Measurements from ENCODE around the gene NUDCD2.
"Not testable (repeated sequence)": the region's sequence is repeated elsewhere in the genome, so short reads cannot be mapped to it uniquely, and the experiment has no call there.

NUDCD2 gene

DNA sequence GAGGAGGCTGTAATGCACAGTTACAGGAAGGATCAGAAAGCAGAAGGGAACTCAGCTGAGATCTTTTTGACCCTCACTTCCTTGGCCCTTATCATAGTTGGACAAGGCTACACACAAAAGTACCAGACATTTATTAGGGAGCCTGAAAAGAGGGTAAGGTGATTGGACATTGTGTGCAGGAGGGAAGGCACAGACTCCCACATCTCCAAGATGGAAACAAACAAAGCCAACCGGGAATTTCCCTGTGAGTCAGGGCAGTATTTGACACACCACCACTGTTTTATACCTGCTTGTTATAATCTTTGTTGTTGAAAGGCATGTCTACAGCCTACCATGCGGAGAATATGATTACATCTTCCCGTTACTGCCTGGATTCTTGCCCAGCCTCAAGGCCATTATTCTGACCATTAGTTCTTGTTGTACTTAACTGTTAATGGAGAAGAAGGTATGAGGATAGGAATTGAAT lies 25.5 kb downstream of the NUDCD2 start:
- no peak for DNase-seq (ENCODE audit: insufficient read length, low spot score)
- no peak for FAIRE-seq

DNA sequence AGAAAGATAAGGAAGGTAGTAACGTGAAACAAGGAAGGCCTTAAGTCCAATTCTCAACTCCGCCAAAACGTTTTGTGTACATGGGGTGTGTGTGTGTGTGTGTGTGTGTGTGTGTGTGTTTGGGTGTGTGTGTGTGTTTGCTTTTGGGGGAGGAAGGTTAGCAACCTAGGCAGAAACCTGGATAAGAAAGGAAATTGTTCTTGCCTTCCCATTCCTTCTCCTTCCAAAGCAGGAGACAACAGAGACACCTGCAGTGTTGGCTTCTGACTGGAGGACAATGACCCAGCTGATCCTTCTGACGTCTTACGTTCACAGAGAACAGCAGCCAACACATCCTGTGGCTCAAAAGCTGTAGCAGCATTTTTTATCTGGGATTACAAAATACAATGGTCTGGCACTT lies 26.6 kb downstream of the NUDCD2 start:
- no peak for FAIRE-seq
- no peak for DNase-seq (ENCODE audit: insufficient read length, low spot score)

DNA sequence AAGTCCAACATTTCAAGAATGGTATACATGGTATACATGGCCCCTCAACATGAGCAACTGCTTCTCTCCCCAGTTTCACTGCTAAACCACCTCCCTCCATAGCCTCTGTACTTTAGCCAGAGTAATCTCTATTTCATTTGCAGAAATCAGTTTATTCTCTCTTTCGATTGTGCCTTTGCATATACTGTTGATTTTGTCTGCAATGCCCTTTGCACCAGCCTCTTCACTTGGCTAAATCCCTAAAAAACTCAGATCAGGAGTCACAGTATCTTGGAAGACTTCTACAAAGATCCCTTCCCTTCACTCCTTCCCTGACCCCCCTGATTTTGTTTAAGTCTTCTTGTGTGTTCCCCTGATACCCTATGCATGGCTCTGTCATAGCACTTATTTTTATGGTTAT lies 27.4 kb downstream of the NUDCD2 start:
- FAIRE-seq (no peak), DNase-seq (ENCODE audit: insufficient read length, low spot score) (no peak)

DNA sequence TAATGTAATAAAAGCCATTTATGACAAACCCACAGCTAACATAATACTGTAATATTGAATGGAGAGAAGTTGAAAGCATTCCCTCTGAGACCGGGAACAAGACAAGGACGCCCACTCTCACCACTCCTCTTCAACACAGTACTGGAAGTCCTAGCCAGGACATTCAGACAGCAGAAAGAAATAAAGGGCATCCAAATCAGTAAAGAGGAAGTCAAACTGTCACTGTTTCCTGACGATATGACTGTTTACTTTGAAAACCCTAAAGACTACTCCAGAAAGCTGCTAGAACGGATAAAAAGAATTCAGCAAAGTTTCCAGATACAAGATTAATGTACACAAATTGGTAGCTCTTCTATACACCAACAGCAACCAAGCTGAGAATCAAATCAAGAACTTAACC lies 33.8 kb downstream of the NUDCD2 start:
- FAIRE-seq; DNase-seq (ENCODE audit: insufficient read length, low spot score): not testable (repeated sequence)

DNA sequence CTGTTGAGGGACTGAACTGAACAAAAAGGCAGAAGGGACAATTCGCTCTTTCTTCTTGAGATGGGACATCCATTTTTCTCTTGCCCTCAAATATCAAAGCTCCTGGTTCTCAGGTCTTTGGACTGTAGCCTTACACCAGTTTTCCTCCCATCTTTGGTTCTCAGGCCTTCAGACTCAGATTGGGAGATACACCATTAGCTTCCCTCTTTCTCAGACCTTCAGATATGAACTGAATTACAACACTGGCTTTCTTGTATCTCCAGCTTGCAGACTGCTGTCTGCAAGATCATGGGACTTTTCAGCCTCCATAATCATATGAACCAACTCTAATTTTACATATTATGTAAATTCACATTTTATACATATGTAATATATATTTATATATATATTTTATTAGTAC lies 35.1 kb downstream of the NUDCD2 start:
- FAIRE-seq (no peak), DNase-seq (ENCODE audit: insufficient read length, low spot score) (no peak)

DNA sequence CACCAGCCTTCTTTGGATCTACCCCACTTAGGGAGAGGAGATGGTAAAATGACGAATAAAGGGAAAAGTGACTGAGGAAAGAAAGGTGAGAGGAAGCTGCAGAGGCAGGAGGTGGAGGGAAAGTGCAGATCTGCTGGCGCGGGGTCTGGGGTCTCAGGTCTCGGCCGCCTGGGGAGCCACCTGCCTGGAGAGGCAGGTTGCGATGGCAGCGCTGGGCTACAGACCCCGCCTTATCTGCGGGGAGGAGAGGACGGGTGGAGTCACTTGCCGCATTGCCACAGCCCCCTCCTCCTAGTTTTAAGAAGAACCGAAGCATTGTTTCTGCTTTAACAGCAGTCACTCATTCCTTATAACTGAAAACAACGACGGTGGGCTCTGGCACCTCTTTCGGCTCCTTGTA lies 44.2 kb downstream of the NUDCD2 start:
- not testable (repeated sequence) for DNase-seq (ENCODE audit: insufficient read length, low spot score); FAIRE-seq

DNA sequence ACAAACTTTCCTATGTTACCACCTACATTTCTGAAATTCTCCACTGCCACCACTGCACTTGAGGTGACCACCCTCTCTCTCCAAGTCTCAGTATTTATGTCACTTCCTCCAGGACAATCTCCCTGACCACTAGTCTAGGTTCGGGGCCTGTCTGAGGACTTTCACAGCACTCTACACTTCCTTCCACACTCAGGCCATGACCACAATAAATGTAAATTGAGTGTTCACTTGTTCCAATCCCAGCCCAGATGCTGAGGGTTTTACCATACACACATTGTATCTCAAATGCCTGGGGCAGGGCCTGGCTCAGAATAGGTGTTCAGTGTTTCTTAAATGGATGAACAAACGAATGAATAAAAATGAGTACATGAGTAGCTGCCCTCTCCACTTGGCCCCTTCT lies 49.4 kb downstream of the NUDCD2 start:
- FAIRE-seq (no peak), DNase-seq (ENCODE audit: insufficient read length, low spot score) (no peak)

DNA sequence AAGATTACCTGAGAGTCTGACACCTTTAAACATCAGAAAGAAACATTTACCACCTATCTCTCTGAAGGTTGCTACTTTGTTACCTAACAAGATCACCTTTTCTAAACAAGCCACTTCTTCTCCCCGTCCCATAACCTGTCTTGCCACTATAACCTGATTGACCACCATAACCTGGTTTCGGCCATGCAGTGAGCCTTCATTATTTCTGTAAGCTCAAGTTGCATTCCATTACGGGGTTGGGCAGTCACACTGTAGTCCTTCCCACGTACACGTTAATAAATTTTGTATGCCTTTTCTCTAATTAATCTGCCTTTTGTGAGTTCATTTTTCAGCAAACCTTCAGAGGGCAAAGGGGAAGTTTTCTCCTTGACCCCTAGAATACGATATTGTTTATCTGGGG lies 50.5 kb downstream of the NUDCD2 start:
- FAIRE-seq: no peak
- DNase-seq (ENCODE audit: insufficient read length, low spot score): no peak

DNA sequence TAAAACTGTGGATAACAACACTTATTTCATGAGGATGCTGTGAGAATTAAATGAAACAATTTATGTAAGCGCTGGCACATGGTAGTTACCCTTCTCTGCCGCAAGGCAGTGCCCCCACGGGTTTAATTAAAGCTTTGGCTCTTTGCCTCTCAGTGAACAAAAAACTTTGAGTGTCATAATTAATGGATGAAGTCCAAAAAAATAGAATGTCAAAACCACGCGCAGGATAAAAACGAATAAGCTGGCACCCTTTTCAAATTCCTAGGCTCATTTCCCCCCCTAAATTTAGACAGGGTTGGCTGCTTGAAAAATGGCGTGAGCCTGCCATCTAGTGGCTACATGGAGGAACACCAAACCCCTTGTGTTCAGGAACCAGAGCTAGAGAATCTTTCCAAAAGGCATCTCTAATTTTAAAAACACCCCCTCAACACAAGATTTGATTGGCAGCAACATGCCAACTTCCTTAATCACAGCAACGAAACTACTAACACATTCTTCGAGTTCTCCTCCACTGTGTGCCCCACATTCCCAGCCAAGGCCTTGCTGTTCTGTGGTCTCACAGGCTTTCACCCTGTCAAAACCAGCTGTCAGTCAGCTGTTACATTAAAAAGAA lies 51.5 kb downstream of the NUDCD2 start:
- DNase-seq (ENCODE audit: insufficient read length, low spot score) (peak; percentile 17), FAIRE-seq (peak; percentile 94)

DNA sequence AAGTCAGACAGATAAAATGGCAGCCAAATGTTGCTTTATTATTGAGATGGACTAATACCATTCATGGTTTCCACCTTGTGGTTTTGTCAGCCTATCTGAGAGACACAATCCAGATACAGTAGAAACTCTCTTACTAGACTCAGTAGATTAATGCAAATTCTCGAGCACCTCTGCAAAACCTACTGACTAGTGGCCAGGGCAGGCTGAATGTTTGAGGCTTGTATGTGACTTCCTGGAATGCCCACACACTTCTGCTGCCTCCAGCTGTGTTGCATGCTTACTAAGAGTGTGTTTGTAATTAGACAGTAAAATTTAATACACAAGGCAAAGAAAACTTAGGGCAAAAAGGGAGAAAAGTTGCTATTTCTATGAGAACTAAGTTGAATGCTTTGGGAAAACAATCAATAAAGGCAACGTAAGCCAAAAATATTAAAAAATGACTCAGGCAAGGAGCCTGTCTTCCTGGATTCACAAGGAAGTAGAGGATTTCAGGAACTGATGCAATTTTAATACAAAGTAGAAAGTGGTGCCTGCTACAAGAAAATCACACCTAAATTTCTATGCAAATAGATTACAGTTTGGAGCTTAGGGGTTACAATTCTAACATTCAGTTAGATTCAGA lies 52.8 kb downstream of the NUDCD2 start:
- DNase-seq (ENCODE audit: insufficient read length, low spot score): no peak
- no peak for FAIRE-seq

DNA sequence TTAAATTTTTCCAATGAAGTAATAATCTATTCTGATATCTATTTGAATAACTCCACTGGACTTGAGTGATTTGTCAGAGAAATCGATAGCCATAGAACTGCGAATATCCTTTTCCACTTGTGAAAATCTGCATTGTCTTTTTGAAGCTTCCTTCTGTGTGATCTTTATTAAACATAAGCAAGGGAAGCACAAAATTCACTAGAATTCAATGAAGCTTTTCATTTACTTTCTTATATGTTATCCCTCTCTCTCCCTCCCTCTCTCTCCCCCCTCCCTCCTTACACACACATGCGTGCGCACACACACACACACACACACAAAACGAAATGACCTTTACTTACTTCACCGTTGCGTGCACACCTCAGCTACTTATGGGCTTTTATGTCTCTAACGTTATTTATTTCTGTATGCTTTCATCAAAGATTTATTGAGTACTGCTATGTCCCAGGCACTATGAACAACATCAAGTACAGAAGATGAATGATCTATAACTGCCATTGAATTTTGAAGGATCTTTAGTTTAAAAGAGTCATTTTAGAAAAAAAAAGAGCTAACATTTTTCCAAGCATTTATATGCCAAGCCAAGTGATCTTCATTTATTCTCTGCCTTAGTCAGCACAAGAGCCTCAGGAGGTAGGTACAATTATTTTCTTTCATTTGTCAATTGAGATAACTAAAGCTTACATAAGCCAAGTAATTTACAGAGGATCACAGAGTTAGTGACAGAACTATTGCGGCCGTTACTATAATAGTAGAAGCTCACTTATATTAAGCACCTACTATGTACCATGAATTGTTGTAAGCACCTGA lies 55.3 kb downstream of the NUDCD2 start:
- no peak for DNase-seq (ENCODE audit: insufficient read length, low spot score)
- FAIRE-seq: no peak

DNA sequence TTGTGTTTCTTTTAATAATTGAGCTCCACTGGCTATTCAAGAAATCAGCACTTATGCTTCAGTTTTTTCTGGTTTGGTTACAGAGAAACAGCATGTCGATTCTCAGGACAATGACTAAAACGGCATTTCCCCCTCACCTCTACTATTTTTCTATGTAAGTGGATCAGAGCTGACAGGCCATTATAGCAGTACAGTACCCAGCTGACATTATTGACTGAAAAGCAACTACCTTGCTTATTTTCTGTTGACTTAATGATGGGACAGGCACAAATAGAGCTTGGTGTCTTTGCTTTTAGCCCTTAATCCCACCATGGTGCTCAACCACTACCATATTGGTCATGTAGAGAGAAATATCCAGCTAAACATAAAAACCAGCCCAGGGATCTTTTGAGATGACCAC lies 57.9 kb downstream of the NUDCD2 start:
- no peak for FAIRE-seq
- no peak for DNase-seq (ENCODE audit: insufficient read length, low spot score)

DNA sequence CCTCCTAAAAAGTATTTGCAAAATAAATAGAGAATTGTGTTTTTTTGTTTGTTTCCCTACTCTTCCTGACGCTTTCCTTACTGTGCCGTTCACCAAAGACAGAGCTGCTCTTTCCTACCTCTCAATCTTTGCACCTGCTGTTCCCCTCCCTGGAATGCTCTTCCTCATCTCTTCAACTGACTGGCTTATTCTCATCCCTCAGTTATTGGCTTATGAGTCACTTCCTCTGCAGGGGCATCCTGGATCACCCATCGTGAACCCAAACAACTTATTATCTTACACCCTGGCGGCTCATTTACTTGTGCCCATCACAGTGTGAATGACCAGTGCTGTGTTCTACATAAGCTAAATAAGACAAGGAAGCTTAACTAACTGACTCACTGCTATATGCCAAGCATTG lies 58.6 kb downstream of the NUDCD2 start:
- no peak for FAIRE-seq
- no peak for DNase-seq (ENCODE audit: insufficient read length, low spot score)

DNA sequence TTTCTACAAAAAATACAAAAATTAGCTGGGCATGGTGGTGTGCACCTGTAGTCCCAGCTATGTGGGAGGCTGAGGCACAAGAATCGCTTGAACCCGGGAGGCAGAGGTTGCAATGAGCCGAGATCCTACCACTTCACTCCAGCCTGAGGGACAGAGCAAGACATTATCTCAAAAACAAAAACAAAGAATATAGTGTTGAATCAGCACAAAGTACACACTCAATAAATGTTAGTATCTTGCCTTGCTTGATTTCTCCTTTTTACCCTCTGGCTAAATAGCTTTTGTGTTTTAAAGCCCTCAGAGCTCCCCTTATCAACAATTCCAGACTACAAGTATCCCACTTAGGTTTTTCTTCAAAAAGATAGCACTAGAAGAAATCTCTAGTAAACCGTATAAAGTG lies 60.0 kb downstream of the NUDCD2 start:
- FAIRE-seq (no peak), DNase-seq (ENCODE audit: insufficient read length, low spot score) (no peak)

DNA sequence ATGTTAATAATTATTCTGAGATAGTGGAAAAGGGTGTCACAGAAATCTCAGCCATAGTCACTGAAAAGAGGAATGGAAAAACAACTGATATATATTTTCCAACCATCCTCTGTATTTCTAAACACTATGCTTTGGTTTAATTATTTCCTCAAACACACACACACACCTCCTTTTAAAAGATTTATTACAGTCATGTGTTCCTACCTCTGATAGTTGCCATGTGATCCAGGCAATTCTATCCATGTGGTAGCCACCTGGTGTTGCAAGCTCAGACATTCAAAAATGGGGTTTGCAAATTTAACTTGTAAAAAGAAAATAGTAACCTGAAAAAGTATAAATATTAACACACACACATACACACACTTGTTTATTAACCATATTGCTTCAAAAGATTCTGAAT lies 62.5 kb downstream of the NUDCD2 start:
- no peak for DNase-seq (ENCODE audit: insufficient read length, low spot score)
- FAIRE-seq: no peak

DNA sequence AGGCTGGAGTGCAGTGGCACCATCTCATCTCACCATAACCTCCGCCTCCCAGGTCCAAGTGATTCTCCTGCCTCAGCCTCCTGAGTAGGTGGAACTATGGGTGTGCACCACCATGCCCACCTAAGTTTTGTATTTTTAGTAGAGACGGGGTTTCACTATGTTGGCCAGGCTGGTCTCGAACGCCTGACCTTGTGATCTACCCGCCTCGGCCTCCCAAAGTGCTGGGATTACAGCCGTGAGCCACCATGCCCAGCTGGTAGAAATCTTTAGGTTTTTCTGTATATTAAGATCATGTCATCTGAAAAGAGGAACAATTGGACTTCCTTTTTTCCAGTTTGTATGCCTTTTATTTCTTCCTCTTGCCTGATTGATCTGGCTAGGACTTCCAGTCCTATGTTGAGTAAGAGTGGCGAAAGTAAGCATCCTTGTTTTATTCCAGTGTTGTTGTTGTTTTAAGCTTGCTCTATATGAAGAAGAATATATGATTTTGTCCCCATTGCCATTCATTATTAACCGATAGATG lies 63.0 kb downstream of the NUDCD2 start:
- not testable (repeated sequence) for DNase-seq (ENCODE audit: insufficient read length, low spot score); FAIRE-seq

Measured in GM19239 (cell line).